Measurements from ENCODE around the gene CSRP2.

The CSRP2 gene

GRCh38 chr12:76891609-76892008 lies 12.8 kb upstream of the CSRP2 start:
- no peak for DNase-seq (ENCODE audit: low read depth in 3 of 3)

- DNase-seq (ENCODE audit: low read depth in 3 of 3), result peak; percentile 19 to 61 (median 41)
These were observed 11.6 kb upstream of the CSRP2 start for GRCh38 chr12:76890151-76891143.

GRCh38 chr12:76888775-76889174 lies 10.0 kb upstream of the CSRP2 start:
- DNase-seq (ENCODE audit: low read depth in 3 of 3), result no peak

GRCh38 chr12:76883811-76884210 lies 5.0 kb upstream of the CSRP2 start:
- DNase-seq (ENCODE audit: low read depth in 3 of 3), result no peak

GRCh38 chr12:76883151-76883550 lies 4.3 kb upstream of the CSRP2 start:
- DNase-seq (ENCODE audit: low read depth in 3 of 3), result no peak

GRCh38 chr12:76882367-76882766 lies 3.5 kb upstream of the CSRP2 start:
- no peak for DNase-seq (ENCODE audit: low read depth in 3 of 3)

- no peak for DNase-seq (ENCODE audit: low read depth in 3 of 3)
These were observed 2.3 kb upstream of the CSRP2 start for GRCh38 chr12:76881142-76881541.

GRCh38 chr12:76880519-76881023 lies 1.8 kb upstream of the CSRP2 start:
- DNase-seq (ENCODE audit: low read depth in 3 of 3), result no peak

GRCh38 chr12:76879710-76880518 lies 1.1 kb upstream of the CSRP2 start:
- no peak for DNase-seq (ENCODE audit: low read depth in 3 of 3)

- no peak for DNase-seq (ENCODE audit: low read depth in 3 of 3)
These were observed 520 bp downstream of the CSRP2 start for GRCh38 chr12:76878099-76878898.

- no peak for DNase-seq (ENCODE audit: low read depth in 3 of 3)
These were observed 2.1 kb downstream of the CSRP2 start for GRCh38 chr12:76876696-76877229.

- no peak for DNase-seq (ENCODE audit: low read depth in 3 of 3)
These were observed 4.2 kb downstream of the CSRP2 start for GRCh38 chr12:76874491-76875190.

- no peak for DNase-seq (ENCODE audit: low read depth in 3 of 3)
These were observed 4.8 kb downstream of the CSRP2 start for GRCh38 chr12:76874027-76874426.

- DNase-seq (ENCODE audit: low read depth in 3 of 3), result no peak
These were observed 6.4 kb downstream of the CSRP2 start for GRCh38 chr12:76872415-76872814.

GRCh38 chr12:76871742-76872141 lies 7.1 kb downstream of the CSRP2 start:
- DNase-seq (ENCODE audit: low read depth in 3 of 3), result no peak

GRCh38 chr12:76871082-76871481 lies 7.7 kb downstream of the CSRP2 start:
- no peak for DNase-seq (ENCODE audit: low read depth in 3 of 3)

- no peak for DNase-seq (ENCODE audit: low read depth in 3 of 3)
These were observed 12.1 kb downstream of the CSRP2 start for GRCh38 chr12:76866726-76867125.

GRCh38 chr12:76866151-76866567 lies 12.7 kb downstream of the CSRP2 start:
- DNase-seq (ENCODE audit: low read depth in 3 of 3), result no peak

- DNase-seq (ENCODE audit: low read depth in 3 of 3), result no peak
These were observed 13.9 kb downstream of the CSRP2 start for GRCh38 chr12:76864791-76865400.

GRCh38 chr12:76863837-76864236 lies 15.0 kb downstream of the CSRP2 start:
- no peak for DNase-seq (ENCODE audit: low read depth in 3 of 3)

Data from stimulated activated CD4-positive, alpha-beta T cell treated with anti-CD3 and anti-CD28 coated beads, TNF-alpha, amount 100 ng/mL, for 48 hours (primary cell).